Measurements from ENCODE around the gene HOXA3. TPM values are rescaled to one million over a fixed set of nuclear protein-coding genes. Genes with fewer than 3 reads are reported as not detected.

HOXA3 gene
- total RNA-seq, 1 experiment from 2014 or later, result not detected

DNA sequence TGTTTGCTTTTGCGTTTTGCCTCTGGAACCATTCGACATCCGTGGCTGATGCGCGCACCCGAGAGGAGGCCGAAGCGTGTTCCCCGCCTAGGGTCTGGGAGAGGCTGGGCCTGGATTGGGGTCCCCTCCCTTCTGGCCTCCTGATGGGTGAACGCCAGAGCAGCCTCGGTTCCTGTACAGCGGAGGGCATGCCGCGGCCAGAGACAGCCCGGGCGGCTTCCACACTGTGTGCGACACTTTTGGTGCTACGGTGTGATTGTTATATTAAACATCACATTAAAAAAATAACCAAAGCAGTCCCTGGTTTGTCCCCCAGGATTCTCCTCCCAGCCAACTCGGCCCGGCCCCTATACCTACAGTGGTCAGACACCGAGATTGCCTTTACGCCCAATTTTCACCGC lies 7.8 kb upstream of the HOXA3 start:
- Histone ChIP-seq H2BK20ac (ENCODE audit: low read depth, low read length, poor library complexity, severe bottlenecking) (no peak overlapping the region), H4K20me1 (ENCODE audit: control insufficient read depth, insufficient read depth, insufficient read length) (no peaks in the 10 kb centered on the region), H4K91ac (ENCODE audit: insufficient read length, low read depth, low read length) (no peak overlapping the region), H3T11ph (ENCODE audit: low read length) (no peak overlapping the region), H3K4me2 (ENCODE audit: insufficient read depth, insufficient read length, low read length) (peak overlapping the region; percentile 47), H3K14ac (ENCODE audit: insufficient read depth, low read length) (no peak overlapping the region), H4K8ac (replicated peaks; ENCODE audit: insufficient read length, low read depth, low read length) (no peak overlapping the region), H3K18ac (ENCODE audit: insufficient read length, low read depth, low read length) (no peak overlapping the region), H3K4me1 (ENCODE audit: insufficient read depth, low read length) (no peaks in the 10 kb centered on the region), H2AFZ (ENCODE audit: low read length) (no peak overlapping the region), H3K56ac (ENCODE audit: insufficient read length, low read depth, low read length) (no peak overlapping the region), H3K9me3 (ENCODE audit: control insufficient read depth, low read depth, low read length) (no peaks in the 10 kb centered on the region), H2BK5ac (ENCODE audit: insufficient read length, low read length) (no peak overlapping the region), H2BK120ac (ENCODE audit: low read depth, low read length, poor library complexity, severe bottlenecking) (no peak overlapping the region), H2BK12ac (ENCODE audit: insufficient read length, low read depth, low read length) (no peak overlapping the region), H3K79me2 (ENCODE audit: insufficient read depth, low read length) (no peaks in the 10 kb centered on the region), H3K4ac (ENCODE audit: low read depth, low read length) (no peak overlapping the region), H3K27me3 (ENCODE audit: insufficient read depth, low read length) (peaks cover 97% of the 10 kb centered on the region), H3K79me1 (ENCODE audit: insufficient read depth, low read depth, low read length, poor library complexity, severe bottlenecking) (no peaks in the 10 kb centered on the region), H3K9ac (ENCODE audit: extremely low read depth, insufficient read length, low read length) (no peak overlapping the region), H2BK15ac (ENCODE audit: low read depth, low read length) (no peak overlapping the region), H4K5ac (ENCODE audit: insufficient read length, low read depth, low read length) (no peak overlapping the region), H2AK5ac (ENCODE audit: insufficient read length, low read length) (no peak overlapping the region), H3K23me2 (ENCODE audit: insufficient read length, low read depth, low read length, poor library complexity, severe bottlenecking) (no peaks in the 10 kb centered on the region), H3K27ac (ENCODE audit: insufficient read length, low read depth, low read length) (no peak overlapping the region), H3K23ac (ENCODE audit: insufficient read length, low read depth, low read length) (no peak overlapping the region)
- peaks cover 98% of the 10 kb centered on the region for H3K27me3 Mint-ChIP-seq (ENCODE audit: low read depth)
- H3K4me1 Mint-ChIP-seq, result peaks cover 3 to 17% of the 10 kb centered on the region in 2 experiments
- peaks cover 14 to 15% of the 10 kb centered on the region in 2 experiments for H3K9me3 Mint-ChIP-seq
- peak overlapping the region in 1 of 2 experiments; percentile 40; a peak in 2 of 5 replicates for H3K4me3 Mint-ChIP-seq
- WGBS (ENCODE audit: extremely low coverage, insufficient read length, low lambda C conversion rate), result no CpG with 5 or more reads among the region's 23 CpGs
- H3K27ac Mint-ChIP-seq, result no peak overlapping the region
- TF ChIP-seq, protein P1, sequence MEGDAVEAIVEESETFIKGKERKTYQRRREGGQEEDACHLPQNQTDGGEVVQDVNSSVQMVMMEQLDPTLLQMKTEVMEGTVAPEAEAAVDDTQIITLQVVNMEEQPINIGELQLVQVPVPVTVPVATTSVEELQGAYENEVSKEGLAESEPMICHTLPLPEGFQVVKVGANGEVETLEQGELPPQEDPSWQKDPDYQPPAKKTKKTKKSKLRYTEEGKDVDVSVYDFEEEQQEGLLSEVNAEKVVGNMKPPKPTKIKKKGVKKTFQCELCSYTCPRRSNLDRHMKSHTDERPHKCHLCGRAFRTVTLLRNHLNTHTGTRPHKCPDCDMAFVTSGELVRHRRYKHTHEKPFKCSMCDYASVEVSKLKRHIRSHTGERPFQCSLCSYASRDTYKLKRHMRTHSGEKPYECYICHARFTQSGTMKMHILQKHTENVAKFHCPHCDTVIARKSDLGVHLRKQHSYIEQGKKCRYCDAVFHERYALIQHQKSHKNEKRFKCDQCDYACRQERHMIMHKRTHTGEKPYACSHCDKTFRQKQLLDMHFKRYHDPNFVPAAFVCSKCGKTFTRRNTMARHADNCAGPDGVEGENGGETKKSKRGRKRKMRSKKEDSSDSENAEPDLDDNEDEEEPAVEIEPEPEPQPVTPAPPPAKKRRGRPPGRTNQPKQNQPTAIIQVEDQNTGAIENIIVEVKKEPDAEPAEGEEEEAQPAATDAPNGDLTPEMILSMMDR (conservative IDR thresholded peaks at IDR 0.05), result no peak
- DNase-seq, result peak; percentile 21
- H3K36me3 Mint-ChIP-seq (ENCODE audit: insufficient read depth in 1 of 3, low read depth in 3 of 3), result peaks cover 0 to 4% (median 0%) of the 10 kb centered on the region in 3 experiments; a peak in 3 of 7 replicates

All from H9 (cell line).